RKO (cell line): ENCODE results near the gene SCN10A.

Experiments
- DNase-seq: peaks from one replicate; pipeline ENCODE4 v3.0.0-alpha.2; 2016; ENCODE audit warnings: low spot score

The SCN10A gene

DNA sequence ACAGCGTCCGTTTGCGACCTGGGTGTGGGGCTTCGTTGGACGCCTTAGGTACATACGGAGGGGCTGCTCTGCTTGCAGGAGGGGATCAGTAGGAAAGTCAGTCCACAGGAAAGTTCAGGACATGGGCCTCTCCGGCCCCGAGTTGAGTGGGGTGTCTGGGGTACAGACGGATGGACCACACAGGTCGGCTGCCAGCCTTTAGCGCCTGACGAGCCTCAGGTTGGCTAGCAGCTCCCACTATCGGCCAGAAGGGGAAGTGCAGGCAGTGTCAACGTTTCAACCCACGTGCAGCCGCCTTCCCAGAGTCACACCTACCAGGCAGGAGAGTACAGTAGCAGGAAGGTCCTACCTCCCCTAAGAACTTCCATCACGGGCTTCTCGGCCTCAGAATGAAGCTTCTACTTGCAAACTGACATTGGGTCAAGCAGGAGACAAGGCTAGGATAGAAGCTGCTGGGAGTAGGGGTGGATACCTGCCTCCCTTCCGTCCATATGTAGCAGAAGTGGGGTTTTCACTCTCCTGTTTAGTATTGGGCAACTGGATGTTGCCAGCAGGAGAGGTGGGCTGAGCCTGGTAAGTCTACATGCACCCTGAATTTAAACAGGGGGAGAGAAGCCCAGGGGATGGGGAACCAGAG is 164.7 kb downstream of the SCN10A start:
- peak; percentile 57 for DNase-seq

DNA sequence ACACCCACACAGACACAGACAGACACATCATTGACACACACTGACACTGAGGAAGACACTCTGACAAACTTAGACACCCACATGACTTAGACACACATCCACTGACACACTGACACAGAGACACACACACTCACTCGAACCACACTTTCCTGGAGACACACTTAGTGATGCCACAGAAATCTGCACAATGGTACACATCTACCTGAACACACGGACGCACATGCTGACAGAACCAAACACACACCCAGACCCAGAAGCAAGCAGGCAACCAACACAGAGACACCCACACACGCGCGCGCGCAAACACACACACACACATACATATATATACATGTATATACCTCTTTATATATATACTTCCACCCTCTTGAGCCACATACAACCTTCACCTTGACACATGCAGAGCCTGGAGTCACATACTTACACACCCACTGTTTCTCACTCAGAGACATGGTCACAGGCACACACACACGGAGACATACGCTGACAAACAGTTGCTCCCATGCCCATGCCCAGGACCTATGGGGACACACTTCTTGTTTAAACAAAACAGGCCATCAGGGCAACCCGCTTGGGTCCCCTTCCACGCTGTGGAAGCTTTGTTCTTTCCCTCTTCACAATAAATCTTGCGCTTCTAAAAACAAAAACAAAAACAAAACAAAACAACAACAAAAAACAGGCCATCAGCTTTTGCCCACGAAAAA is 165.6 kb downstream of the SCN10A start:
- no peak for DNase-seq

- no peak for DNase-seq
Measured at GRCh38 chr3:38649500-38650247, 166.3 kb downstream of the SCN10A start, which contains the start of gene SCN5A. Gene SCN5A (minus strand): TSS chr3:38649687. CDS start chr3:38633307, 16,380 bp downstream.

GRCh38 chr3:38648659-38649499 is 167.1 kb downstream of the SCN10A start:
- no peak for DNase-seq

GRCh38 chr3:38648024-38648658 is 167.9 kb downstream of the SCN10A start:
- DNase-seq, result no peak

GRCh38 chr3:38647217-38647970 is 168.6 kb downstream of the SCN10A start:
- no peak for DNase-seq
